Transverse colon (tissue), 3 donors: ENCODE data around the gene DUSP2.
"Not testable (repeated sequence)": the region's sequence is repeated elsewhere in the genome, so short reads cannot be mapped to it uniquely, and the experiment has no call there.

Experiments
- CTCF ChIP-seq, 5 experiments: fragments of 200-600 bp in 3 of 5; fragments of 450-650 bp in 2 of 5; sonication (generic) in 3 of 5; IDR thresholded peaks; 1 replicate in 2 of 5; 2 replicates in 3 of 5; pipeline ENCODE4 v1.5.1; 2016 to 2017; ENCODE audit warnings: antibody characterized with exemption in 5 of 5, inconsistent platforms in 3 of 5, mild to moderate bottlenecking in 2 of 5, moderate library complexity in 1 of 5
- POLR2A ChIP-seq: fragments of 450-650 bp; IDR thresholded peaks from one replicate; pipeline ENCODE4 v1.6.1; 2016; ENCODE audit warnings: antibody characterized with exemption, mild to moderate bottlenecking, moderate library complexity

DNA sequence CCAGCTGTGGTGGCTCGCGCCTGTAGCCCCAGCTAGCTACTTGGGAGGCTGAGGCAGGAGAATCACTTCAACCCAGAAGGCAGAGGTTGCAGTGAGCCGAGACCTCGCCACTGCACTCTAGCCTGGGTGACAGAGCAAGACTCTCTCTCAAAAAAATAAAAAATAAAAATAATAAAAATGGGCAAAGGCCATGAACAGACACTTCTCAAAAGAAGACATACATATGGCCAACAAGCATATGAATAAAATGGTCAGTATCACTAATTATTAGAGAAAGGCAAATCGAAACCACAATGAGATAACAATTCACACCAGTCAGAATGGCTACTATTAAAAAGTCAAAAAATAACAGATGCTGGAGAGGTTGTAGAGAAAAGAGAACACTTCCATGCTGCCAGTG is 15.1 kb upstream of the DUSP2 start:
- not testable (repeated sequence) for TF ChIP-seq CTCF (IDR thresholded peaks at IDR 0.05); POLR2A
